SK-N-SH (cell line): ENCODE results near the gene HLF.

Source experiments
- CTCF ChIP-seq: fragments of 200-600 bp; sonication (generic); IDR thresholded peaks from 2 replicates; pipeline ENCODE4 v1.6.1; 2017; ENCODE audit warnings: antibody characterized with exemption, mild to moderate bottlenecking, moderate library complexity
- EP300 ChIP-seq, 2 experiments: IDR thresholded peaks; 2 replicates each; pipeline versions ENCODE4 v1.4.0 to v1.6.1; 2012; ENCODE audit warnings: borderline replicate concordance in 1 of 2, low read depth in 1 of 2, low read length in 1 of 2
- EZH2phosphoT487 ChIP-seq: fragments of 200-600 bp; sonication (generic); IDR thresholded peaks from 2 replicates; pipeline ENCODE4 v1.6.1; 2017; ENCODE audit warnings: low read depth, mixed run types, mild to moderate bottlenecking, antibody characterized with exemption, moderate library complexity, borderline replicate concordance
- JUND ChIP-seq: IDR thresholded peaks from 2 replicates; pipeline ENCODE4 v1.4.0; 2012
- PBX3 ChIP-seq: IDR thresholded peaks from 2 replicates; pipeline ENCODE4; 2012
- POLR2AphosphoS5 ChIP-seq: IDR thresholded peaks from 2 replicates; pipeline ENCODE4 v1.6.1; 2012; ENCODE audit warnings: low read depth, low read length
- REST ChIP-seq: IDR thresholded peaks from 2 replicates; pipeline ENCODE4 v1.6.1; 2012; ENCODE audit warnings: mild to moderate bottlenecking, low read depth, low read length, moderate library complexity
- TEAD4 ChIP-seq: IDR thresholded peaks from 2 replicates; pipeline ENCODE4 v1.4.0; 2012; ENCODE audit warnings: mild to moderate bottlenecking, borderline replicate concordance; ENCODE audit not compliant: insufficient read depth
- YY1 ChIP-seq: IDR thresholded peaks from 2 replicates; pipeline ENCODE4 v1.4.0; 2012; ENCODE audit warnings: low read depth, mild to moderate bottlenecking

DNA sequence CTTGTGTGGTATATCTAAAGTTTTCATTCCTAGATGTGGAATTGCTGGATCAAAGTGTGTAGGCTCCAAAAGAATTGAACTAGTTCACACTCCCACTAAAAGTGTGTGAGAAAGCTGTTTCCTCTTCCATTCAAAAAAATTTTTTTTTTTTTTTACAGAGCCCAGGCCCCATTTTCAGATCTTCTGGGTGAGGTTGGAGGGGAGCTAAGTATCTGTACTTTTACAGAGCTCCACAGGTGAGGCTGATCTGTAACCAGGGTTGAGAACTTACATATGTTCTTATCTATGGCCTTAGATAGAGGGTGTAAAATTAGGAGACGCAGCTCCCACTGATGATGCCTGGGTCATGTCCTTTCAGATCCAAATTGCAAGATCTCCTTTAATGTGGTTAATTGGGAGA is 31.9 kb downstream of the HLF start:
- TF ChIP-seq TEAD4 = no peak
- no peak for TF ChIP-seq YY1
- no peak for TF ChIP-seq EP300 (IDR thresholded peaks at IDR 0.05; ENCODE audit: borderline replicate concordance in 1 of 2, low read depth in 1 of 2, low read length in 1 of 2)
- TF ChIP-seq POLR2AphosphoS5 = no peak
- TF ChIP-seq REST = no peak
- TF ChIP-seq EZH2phosphoT487 = no peak
- no peak for TF ChIP-seq CTCF
- TF ChIP-seq PBX3 = no peak
- no peak for TF ChIP-seq JUND
